GM18526 (cell line): Measurements from ENCODE around the gene PARM1.

ENCODE experiments used
- POLR2A ChIP-seq: IDR thresholded peaks from 3 replicates; pipeline ENCODE4 v1.6.1; 2011; ENCODE audit not compliant: insufficient read length; ENCODE audit errors: extremely low read depth

The PARM1 gene

DNA sequence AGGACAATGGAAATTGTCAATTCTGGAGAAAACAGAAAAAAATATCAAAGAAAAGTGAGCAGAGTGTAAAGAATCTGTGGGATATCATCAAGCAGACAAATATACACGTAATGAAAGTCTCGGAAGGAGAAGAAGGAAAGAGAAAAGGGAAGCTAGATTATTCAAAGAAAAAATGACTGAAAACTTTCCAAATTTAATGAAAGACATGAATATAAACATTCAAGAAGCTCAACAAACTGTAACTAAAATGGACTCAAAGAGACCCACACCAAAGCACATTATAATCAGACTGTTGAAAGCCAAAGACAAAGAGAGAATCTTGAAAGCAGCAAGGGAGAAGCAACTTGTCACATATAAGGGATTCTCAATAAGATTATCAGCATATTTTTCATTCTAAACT is 28.3 kb downstream of the PARM1 start:
- no peak for TF ChIP-seq POLR2A

DNA sequence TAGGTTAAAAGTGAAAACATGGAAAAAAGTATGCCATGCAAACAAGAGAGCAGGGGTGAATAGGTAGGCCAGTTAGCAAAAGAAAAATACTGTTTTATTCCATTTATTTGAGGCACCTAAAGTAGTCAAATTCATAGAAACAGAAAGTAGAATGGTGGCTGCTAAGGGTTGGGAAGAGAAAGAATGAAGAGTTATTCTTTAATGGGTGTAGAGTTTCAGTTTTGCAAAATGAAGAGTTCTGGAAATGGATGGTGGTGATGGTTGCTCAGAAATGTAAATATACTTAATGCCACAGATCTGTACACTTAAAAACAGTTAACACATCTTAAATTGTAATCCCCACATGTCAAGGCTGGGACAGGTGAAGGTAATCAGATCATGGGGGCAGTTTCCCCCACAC is 29.7 kb downstream of the PARM1 start:
- no peak for TF ChIP-seq POLR2A

- no peak for TF ChIP-seq POLR2A
Measured at GRCh38 chr4:74964311-74964710, 31.4 kb downstream of the PARM1 start.

GRCh38 chr4:74967324-74967723 is 34.4 kb downstream of the PARM1 start:
- TF ChIP-seq POLR2A: no peak

GRCh38 chr4:74968456-74969164 is 35.7 kb downstream of the PARM1 start:
- no peak for TF ChIP-seq POLR2A

- TF ChIP-seq POLR2A: no peak
Measured at GRCh38 chr4:74969507-74970474, 36.9 kb downstream of the PARM1 start.

DNA sequence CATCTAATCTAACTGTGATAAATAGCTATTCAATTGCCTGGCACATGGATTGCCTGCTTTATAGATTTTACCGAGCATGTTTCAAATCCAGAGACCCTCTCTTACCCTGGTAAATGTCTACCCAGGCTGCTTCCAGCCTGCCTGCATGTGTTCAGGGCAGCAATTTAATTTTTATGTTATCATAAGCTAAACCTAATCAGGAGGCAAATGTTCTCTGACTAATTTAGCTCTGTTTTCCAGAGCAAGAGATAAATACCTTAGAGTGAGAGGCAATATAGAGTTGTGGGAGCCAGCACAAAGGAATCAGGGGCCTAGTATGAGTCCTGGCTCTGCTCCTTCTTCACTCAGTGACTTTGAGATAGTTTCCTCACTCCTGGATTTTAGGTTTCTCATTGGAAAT is 37.7 kb downstream of the PARM1 start:
- no peak for TF ChIP-seq POLR2A

DNA sequence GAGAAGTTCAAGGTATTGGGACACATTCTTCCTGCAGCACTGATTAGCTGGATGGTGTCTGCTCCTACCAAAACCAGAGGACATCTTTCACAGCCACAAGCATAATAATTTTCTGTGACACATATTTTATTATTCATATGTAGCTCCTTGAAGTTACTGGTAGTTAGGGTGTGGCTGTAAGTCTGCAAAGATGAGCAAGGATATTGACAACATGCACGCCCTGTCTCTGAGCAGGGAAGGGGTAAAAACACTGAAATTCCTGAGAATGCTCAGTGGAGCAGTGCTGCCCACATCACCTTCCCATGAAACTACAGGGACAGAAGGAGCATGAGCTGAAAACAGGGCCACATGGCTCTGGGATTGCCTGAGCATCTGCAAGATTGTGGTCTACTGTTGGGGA is 38.9 kb downstream of the PARM1 start:
- no peak for TF ChIP-seq POLR2A

- TF ChIP-seq POLR2A: no peak
Measured at GRCh38 chr4:74975082-74975481, 42.2 kb downstream of the PARM1 start.

GRCh38 chr4:74975848-74976824 is 43.2 kb downstream of the PARM1 start:
- no peak for TF ChIP-seq POLR2A

GRCh38 chr4:74982546-74983252 is 49.8 kb downstream of the PARM1 start:
- no peak for TF ChIP-seq POLR2A

DNA sequence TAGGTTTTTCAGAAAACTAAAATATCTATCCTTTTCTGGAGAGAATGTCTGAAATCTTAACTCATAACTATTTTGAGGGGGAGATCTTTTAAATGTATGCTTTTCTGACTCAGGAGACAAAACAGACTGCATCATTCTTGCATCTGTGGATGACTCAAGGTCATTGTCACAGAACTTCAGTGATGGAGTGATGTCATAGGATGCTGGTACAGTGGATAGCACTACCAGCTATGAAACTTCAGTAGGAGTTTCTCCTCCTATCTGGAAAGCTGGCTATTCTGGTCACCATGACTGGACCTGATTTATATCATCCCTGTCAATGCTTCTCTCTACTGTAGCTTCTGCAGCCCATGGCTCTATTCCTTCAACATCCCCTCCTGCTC is 50.3 kb downstream of the PARM1 start:
- TF ChIP-seq POLR2A: no peak

DNA sequence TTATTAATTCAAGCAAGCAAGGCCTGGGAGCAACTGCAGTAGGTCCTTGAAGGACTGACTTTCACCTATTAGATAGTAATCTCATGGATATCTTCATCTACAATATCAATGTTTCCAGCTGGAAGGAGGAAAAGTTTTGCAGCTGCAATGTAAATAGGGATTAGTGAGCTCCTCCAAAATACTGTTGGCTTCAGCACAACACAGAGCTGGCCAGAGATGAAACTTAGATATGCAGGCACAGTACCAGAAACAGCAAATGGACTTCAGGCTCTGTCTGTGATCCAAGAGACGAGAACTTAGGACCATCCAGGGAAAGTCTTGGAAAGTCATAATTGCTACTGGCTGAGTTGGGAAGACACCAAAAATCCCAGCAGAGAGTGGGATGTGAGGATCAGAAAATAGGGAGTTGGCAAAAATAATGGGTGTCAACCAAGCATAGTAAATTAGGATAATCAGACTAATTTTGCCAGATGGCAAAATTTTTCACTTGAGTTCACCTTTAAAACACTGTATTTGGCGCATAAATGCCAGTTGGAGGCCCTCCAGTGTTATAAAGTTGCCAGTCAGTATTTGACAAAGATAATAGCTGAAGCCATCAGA is 57.5 kb downstream of the PARM1 start:
- TF ChIP-seq POLR2A: no peak

- TF ChIP-seq POLR2A: no peak
Measured at GRCh38 chr4:74996996-74997395, 64.1 kb downstream of the PARM1 start.
